NT2/D1 (cell line): ENCODE results near the gene FOXA1.

ENCODE experiments used
- YY1 ChIP-seq: IDR thresholded peaks from 2 replicates; pipeline ENCODE4 v1.6.1; 2011; ENCODE audit not compliant: insufficient read length, insufficient read depth
- ZNF274 ChIP-seq: IDR thresholded peaks from 2 replicates; pipeline ENCODE4 v1.6.1; 2011; ENCODE audit warnings: mild to moderate bottlenecking, low read depth, low read length

DNA sequence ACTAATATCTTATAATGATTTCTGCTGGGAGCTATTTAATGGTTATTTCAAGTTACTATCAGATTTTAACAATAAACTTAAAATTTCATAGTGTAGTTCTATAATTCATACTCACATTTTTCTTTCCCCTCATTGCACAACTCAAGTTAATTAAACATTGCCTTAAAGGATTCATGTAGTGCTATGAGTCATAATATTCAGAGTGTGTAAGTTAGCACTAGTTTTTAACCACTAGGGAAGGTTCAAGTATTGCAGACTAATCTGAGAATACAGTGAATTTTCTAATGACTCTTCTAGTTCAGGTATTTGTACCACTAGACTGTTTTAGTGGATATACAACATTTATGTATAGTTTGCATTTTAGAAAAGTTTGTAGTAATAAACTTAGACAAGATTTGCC is 49.9 kb downstream of the FOXA1 start:
- no peak for TF ChIP-seq ZNF274
- no peak for TF ChIP-seq YY1
